IPS-NIHi7 (cell line): ENCODE data around the gene TEF.
A peak's percentile ranks its signal among the peaks of the same experiment; 100 is the strongest.

ENCODE experiments used
- DNase-seq: peaks from one replicate; pipeline ENCODE4 v3.0.0; 2012; ENCODE audit warnings: mixed read lengths; ENCODE audit errors: extremely low spot score

TEF gene

DNA sequence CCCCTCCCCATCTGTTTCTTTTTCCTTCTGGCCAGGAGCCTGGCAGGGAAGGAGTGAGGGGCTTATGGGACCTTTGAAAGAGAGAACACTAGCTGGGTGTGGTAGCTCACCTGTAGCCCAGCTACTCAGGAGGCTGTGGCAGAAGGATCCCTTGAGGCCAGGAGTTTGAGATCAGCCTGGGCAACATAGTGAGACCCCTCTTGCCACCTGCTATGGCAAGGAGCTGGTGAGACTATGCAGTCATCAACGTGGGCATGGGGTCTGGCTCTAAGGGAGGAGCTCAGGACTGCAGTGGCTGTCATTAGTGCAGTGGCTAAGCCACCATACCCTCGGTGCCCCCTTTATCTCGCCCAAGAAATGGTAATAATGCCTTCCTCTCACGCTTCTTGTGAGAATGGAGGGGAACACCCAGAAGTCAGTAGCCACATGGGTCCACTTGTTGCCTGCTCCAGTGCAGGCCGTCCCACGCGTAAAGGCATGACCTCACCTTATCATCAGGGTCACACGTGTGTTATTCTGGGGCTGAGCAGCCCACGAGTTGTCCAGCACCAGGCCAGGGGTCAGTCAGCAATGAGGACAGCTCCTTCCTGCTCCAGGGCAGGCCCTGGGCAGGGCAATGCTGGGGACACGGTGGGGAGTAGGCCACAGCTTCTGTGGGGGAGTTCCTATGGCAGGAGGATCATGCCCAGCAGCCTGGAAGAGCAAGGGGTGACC lies 27.7 kb upstream of the TEF start:
- DNase-seq: no peak

DNA sequence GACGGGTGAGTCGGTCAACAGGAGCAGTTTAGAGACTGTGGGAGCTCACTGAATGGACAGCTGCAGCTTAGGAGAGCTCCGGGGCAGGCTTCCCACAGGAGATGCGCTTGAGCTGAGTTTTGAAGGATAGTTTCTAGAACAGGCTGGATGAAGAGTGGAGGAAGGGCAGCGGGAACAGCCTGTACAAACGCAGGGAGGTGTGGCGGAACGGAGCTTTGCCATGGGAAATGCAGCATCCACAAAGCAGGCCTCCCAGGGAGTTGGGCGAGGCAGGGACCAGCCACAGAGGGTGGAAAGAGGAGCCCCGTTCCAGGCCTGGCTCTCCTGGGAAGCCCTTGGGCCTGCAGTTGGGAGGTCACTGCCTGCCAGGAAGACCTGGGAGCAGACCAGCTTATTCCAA lies 26.8 kb upstream of the TEF start:
- DNase-seq: no peak

DNA sequence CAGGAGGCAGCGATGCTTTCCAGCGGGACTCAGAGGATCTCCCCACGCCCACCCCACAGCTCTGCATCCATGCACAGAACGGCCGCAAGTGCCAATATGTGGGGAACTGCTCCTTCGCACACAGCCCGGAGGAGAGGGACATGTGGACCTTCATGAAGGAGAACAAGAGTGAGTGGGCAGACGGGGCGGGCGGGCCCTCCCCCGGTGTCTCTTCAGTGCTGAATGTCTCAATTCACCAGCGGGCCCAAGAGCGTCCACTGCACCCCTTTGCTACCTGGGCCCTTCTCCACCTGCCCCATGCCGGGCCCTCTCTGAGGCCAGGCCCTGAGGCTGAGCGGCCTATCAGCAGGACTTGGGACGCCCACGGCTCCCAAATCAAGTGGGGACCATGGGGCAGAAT lies 25.8 kb upstream of the TEF start:
- no peak for DNase-seq

DNA sequence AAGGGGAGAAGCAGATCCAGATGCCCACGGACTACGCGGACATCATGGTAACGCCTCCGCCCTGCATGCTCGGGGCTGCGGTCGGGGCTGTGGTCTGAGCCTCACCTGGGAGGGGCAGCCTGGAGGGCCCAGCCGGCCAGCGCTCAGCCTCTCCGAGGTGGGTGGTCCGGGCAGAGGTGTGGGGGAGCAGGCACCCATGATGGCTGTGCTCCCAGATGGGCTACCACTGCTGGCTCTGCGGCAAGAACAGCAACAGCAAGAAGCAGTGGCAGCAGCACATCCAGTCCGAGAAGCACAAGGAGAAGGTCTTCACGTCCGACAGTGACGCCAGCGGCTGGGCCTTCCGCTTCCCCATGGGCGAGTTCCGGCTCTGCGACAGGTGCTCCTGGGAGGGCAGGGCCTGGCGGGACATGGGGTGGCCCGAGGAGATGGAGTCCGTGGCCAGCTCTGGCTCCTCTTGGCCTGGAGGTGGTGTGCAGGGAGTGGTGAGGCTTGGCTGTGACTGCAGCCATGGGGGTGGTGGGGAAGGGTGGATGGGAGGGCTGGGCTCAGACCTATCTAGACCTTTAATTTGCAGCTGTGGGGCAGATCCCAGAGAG lies 25.2 kb upstream of the TEF start:
- DNase-seq: no peak

DNA sequence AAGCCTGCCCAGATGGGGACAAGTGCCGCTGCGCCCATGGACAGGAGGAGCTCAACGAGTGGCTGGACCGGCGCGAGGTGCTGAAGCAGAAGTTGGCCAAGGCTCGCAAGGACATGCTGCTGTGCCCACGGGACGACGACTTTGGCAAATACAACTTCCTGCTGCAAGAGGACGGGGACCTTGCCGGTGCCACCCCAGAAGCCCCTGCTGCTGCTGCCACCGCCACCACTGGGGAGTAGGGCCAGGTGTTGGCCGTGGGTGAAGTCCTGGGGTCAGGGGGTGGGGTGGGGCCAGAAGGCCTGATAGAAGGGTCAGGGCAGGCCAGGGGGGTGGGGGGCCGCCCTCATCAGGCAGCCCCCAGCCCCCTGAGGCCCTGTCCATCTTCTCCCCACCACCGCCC lies 24.6 kb upstream of the TEF start:
- DNase-seq: no peak

DNA sequence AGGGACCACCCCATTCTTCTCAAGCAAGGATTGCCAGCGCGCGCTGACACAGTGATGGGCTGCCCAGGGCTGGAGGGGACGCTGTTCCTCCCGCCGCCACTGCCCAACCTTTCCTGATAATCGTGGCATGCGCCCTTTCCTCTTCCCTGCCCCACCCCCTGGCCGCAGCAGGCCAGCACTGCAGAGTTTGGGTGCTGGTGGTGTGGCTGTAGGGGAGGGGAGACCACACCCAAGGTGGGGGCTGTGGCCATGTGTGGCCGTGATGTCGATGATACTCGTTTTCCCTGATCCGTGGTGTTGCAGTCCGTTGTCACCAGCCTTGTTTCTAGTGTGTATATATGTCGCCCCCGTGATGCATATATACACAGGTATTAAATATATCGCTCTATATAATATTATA lies 22.8 kb upstream of the TEF start:
- DNase-seq: no peak

DNA sequence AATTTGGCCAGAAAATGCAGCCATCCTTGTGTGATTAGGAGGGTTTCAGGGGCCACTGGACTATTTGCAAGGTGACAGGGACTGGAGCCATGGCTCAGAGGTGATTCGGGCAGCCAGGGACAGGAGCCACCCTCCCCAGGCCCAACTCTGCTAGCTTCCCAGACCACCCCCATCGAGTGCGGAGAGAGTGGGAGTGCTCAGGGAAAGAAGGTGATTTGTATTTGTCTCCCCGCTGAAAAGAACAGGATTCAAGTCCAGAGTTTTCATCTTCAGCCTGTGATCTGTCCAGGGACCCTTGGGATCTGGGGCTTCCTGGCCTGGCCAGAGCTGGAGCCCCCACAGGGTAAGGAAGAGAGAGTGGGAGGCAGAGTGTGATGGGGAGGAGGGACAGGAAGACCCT lies 22.4 kb upstream of the TEF start:
- DNase-seq: no peak

DNA sequence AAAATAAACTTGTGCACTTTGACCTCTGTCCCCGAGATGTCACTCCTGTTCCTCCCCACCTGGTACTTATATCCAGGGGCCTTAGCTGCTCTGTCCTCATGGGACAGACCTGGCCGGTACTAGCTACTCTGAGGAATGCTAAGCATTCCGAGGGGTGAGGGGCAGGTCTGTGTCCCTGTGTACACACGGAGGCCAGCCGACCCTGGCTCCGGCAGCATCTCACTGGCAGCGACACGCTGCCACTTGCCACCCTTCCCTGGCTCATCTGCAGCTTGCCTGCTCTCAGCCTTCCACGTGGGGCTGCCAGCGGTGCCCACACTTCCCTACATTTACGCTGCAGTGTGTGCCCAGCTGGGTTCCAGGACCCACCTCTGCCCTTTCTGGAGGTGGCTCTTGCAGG lies 21.6 kb upstream of the TEF start:
- DNase-seq: peak; percentile 73

DNA sequence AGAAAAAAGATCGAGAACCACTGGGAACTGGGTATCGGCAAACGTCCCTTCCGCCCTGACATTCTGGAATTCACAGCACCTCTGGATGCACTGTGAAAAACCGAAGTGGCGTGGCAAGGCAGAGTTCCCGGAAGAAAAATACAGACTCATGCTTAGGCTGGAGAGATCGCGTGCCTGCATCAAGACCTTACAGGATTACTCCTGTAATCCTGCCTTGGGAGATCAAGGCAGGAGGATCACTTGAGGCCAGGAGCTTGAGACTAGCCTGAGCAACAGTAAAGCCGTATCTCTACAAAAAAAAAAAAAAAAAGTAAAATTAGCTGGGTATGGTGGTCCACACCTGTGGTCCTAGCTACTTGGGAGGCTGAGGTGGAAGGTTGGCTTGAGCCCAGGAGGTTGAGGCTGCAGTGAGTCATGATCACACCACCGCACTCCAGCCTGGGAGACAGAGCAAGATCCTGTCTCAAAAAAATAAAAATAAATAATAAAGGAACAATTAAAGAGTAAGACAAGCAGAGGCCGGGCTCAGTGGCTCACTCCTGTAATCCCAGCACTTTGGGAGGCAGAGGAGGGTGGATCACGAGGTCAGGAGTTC lies 19.9 kb upstream of the TEF start:
- no peak for DNase-seq

DNA sequence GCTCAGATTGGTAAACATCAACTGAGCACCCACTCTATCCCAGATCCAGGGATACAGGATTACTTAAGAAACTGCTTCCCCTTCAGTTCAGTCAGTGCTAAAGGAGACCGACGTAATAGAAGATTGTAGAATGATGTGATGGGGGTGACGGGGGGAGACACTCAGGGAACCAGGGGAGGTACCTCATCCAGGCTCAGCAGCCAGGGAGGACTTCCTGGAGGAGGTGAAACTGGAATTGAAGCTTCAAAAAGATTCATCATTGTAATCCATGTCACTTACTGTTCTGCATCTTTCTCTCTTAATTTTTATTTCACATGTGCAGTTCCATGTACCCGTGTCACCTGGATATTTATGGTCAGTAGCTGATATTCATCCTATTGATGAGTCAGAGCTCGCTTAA lies 19.1 kb upstream of the TEF start:
- no peak for DNase-seq

DNA sequence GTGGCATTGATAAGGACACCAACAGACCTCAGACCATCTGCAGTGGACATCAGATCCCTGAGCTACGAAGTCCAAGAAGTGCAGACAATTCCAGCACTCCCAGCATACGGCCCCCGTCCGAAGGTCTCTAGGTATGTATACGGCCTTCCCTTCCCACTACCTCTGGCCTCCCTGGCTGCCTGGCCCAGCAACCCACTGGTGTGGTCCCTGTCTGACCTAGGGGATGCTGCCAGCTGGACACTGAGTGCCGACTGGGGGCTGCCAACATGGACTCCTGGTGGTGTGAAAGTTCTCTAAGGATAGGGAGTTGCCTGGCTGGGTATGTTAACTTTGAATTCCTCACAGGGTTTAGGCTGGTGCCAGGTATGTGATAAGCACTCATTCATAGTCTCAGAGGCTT lies 17.5 kb upstream of the TEF start:
- DNase-seq: no peak

DNA sequence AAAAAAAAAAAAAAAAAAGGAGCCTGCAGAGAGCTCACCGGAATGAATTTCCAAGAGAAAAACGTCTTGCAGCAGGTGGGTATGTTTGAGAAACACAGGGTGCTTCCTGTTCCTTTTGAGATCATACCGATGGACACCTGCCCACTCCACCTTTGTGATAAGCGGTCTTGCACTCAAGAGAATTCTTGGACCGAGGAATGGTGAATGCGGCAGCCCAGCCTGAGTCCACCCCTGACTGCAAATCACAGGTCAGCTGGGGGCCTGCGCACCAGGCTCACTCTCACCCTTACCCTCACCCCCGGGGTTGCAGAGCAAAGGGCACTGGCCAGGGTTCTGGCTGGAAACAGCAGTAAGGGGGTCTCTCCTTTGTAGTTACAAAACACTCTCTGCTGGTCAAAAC lies 16.8 kb upstream of the TEF start:
- no peak for DNase-seq

DNA sequence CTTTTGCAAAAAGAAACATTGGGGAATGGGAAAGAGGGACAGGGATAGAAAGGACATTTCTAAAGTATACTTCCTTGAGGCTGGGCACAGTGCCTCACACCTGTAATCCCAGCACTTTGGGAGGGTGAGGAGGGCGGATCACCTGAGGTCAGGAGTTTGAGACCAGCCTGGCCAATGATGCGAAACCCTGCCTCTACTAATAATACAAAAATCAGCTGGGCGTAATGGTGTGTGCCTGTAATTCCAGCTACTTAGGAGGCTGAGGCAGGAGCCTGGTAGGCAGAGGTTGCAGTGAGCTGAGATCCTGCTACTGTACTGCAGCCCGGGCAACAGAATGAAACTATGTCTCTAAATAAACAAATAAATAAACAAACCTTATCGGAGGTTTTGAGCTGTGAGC lies 16.3 kb upstream of the TEF start:
- no peak for DNase-seq

DNA sequence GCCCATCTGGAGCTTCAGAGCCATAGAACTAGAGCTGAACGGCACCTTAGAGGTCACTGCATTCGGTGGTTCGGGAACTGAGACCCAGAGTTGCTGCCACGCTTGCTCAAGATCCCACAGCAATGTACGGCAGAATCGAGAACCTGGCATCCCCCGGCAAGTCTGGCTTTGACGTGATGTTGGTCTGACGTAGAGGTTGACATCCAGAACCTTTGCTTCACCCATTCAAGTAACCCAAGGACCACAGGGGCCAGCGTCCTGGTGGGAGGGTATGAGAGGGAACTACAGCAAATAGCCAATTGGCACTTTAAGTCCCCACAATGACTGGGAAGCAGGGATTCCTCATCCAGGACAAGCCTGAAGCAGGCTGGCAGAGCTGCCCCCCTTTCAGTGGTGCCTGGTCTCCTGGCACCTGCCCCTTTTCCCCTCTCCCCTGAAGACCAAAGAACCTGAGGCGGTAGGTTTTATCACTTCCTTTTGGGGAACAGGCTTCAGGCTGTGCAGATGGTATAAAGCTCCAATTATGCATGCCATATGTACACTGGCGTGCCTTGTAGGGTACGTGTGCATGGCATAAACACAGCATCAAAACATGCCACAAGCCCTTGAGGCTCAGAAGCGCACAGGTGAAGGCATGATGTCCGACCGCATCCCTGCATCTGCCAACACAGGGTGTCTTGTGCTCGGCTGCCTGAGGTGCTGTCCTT lies 15.3 kb upstream of the TEF start:
- no peak for DNase-seq

DNA sequence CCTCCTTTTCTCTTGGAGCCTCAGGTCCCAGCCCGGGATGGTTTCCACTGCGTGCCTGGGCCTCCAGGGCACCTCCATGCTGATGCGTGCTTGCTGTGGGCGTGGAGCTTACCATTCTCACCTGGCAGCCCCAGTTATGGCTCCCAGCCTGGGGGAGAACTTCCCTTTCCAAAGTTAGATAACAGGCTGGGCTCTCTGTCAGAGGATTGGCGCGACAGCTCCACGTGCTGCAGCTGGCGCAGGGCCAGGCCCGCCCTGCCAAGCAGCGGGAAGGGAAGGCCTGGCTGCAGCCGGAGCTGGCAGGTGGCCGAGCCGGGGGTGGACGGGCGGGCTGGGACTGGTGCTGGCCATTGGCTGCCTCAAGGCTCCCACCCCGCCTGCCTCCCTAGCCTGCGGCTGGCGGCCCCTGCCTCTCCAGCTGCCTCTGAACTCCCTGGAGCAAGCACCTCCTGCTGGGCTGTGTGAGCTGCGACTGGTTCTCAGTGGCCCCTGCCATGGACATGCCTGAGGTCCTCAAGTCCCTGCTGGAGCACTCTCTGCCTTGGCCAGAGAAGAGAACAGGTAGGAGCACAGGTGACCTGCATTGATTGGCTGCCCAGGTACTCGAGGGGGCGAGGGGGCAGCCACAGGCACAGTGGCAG lies 14.6 kb upstream of the TEF start:
- peak; percentile 68 for DNase-seq

DNA sequence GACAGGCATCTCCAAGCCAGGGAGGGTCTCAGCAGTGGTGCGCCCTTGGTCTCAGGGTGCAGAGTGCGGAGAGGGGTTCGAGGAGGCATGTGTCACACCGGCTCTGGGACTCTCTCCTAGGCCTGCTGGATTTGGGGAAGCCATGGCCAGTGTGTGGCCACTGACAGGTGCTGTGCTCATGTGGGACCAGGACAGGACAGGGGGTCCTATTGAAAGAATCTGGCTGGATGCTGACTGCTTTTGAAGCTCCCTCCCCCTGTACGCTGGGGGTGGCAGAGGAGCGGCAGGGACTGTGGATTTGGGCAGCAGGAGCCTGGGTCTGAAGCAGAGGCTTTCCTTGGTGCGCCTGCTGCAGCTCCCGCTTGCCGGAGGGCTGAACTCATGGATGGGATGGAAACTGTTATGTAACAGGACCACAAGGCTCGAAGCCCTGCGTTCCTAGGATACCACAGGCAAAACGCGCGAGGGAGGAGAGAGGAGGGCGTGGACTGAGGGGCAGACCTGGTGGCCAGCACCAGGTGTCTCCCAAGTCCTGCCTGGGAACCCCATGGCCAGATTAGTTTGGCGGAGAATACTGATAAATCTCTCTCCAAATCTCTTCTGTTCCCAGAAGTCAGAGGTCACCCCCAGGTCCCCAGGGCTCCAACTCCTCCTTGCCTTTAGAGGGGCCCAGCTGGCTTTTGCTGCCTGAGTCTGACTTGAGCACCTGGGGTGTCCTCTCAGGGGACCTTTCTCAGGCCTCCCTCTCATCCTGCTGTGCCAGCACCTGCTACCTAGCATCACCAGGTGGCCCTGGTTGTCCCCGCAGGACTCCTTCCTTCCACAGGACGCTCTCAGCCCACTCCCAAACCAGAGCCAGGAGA lies 13.8 kb upstream of the TEF start:
- DNase-seq: no peak

DNA sequence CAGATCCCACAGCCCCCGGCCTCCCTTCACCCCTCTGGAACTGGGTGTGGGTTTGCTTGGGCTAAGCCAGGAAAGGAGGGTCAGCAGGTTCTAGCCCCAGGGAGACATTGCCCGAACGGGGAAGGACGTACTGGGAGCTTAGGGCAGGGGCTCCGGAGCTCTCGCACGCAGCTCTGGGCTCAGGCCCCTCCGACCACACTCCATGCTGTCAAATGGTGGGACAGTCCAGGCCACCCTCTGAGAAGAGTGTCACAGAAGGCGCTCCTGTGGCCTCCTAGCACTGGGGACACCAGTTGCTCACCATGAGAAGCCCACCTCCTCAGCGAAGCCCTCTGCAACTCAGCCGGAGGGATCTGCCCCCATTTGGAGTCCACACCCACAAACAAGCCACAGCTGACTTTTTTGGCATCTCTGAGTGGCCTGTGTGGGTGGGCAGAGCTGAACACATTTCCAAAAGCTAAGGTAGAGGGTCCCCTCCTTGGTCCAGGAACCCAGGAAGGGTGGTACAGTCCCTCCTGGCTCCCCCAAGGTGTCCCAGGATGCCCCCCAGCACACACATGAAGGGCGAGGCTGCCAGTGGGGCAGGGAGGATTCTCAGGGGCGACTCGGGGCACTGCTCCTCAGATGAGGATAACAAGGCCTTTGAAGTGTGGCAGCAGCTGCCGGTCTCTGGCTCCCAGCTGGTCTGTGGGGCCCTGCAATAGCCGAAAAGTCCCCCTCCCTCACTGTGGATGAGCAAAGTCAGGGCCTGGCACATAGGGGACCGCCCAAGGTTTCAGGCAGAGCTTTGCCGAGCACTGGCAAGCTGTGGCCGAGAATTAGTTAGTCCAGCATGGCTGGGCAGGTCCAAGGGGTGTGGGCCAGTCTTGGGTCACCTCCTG lies 13.0 kb upstream of the TEF start:
- no peak for DNase-seq

DNA sequence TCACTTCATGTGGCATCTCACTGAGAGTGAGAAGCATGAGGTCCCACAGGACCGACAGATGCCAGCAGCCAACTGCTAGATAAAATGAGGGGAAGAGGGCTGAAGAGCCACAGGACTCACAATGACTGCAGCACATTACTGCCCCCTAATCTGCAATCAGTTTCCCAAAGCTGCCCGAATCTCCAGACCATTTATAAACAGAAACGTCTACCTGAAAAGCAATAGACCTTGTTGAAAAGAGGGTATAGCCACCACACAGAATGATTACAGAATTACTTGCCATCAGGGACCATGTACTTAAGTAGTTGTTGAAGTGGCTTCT lies 12.4 kb upstream of the TEF start:
- no peak for DNase-seq

DNA sequence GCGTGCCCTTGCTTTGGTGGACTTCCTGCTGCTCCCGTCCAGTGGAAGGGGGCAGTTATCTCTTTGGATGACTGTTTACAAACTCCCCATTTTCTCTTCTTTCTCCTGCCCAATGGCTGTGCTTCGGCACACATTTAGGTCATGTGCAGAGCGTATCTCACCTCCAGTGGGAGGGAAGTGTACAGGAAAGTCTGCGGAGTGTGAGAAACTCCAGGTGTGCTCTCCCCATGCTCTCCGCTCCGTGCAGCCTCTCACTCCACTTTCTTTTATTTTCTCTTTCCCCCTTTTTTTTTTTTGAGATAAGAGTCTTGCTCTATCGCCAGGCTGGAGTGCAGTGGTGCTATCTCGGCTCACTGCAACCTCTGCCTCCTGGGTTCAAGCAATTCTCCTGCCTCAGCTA lies 11.9 kb upstream of the TEF start:
- no peak for DNase-seq

DNA sequence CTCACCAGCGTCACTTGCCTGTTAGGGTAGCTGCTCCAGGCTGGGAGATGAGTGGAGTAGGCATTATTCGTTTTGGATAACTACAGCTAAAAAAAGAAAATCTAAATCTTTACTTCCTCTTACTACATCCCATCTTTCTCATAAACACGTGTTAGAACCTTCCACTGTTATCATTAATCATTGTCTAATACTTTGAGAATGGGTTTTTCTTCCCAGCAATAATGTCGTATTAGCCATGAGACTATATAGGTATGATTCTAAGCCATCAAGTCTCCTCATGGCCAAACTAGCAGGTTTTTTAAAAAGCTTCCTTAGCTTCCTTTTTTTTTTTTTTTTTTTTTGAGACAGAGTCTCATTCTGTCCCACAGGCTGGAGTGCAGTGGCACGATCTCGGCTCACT lies 3.9 kb upstream of the TEF start:
- DNase-seq: no peak

DNA sequence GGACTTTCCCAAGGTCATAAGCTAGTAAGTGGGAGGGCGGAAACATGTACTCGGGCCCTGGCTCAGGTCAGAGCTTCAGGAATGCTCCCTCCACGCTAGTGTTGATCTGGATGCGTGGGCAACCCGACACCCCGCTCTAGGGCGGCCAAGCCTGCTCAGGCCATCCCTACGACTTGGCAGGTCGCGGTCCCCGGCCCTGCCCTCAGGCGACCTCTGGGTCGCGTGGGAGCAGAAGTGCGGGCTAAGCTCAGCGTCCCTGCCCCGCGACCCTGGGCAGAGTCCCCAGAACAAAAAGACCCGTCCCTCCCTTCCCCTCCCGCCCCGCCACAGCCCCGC lies 781 bp upstream of the TEF start:
- no peak for DNase-seq
